T-helper 2 cell (primary cell): ENCODE data around the gene DLG2.

Experiments
- DNase-seq, 5 experiments: peaks; one replicate each; pipeline versions ENCODE4 v3.0.0 to v3.0.0-alpha.2; 2012 to 2022

DLG2 gene

GRCh38 chr11:83649528-83649855 is 1977.7 kb downstream of the DLG2 start:
- no peak for DNase-seq

- DNase-seq: no peak
Observed at GRCh38 chr11:83648610-83649527, 1978.3 kb downstream of the DLG2 start.

GRCh38 chr11:83645561-83645960 is 1981.6 kb downstream of the DLG2 start:
- DNase-seq: no peak

DNA sequence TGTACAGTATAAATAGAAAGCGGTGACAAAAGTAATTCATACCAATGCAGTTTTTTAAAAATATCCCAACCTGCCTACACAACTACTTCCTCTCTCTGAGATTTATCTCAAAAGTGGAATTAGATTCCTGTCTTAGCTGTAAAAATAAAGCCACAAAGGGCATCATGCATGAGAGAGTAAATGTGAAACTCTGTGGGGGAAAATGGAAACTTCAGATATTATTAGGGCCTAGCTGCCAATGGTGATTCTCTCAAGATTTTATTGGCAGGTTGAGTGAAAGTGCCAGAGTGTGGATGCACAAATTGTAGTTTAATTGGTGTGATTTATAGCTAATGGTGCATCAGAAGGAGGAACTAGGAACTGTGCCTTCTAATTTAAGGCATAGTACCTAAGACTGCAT is 1984.0 kb downstream of the DLG2 start:
- no peak for DNase-seq

DNA sequence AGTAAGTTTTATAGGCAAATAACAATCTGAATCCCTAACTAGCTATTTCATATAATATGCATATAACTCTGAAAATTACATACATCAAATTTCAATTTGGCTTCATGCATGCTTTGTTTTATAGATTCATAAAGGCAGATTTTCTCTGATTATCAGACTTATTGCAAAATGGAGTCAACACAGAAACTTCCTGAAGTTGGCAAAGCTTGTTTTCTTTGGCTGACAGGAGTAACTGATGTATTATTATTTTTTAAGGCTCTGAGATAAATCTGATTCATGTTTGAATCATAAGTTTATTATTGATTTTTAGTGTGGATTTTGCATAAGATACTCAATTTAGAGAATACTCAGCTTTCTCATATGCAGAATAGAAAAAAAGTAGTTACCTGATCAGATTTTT is 1984.6 kb downstream of the DLG2 start:
- DNase-seq: no peak

- no peak for DNase-seq
Observed at GRCh38 chr11:83641511-83641910, 1985.6 kb downstream of the DLG2 start.

DNA sequence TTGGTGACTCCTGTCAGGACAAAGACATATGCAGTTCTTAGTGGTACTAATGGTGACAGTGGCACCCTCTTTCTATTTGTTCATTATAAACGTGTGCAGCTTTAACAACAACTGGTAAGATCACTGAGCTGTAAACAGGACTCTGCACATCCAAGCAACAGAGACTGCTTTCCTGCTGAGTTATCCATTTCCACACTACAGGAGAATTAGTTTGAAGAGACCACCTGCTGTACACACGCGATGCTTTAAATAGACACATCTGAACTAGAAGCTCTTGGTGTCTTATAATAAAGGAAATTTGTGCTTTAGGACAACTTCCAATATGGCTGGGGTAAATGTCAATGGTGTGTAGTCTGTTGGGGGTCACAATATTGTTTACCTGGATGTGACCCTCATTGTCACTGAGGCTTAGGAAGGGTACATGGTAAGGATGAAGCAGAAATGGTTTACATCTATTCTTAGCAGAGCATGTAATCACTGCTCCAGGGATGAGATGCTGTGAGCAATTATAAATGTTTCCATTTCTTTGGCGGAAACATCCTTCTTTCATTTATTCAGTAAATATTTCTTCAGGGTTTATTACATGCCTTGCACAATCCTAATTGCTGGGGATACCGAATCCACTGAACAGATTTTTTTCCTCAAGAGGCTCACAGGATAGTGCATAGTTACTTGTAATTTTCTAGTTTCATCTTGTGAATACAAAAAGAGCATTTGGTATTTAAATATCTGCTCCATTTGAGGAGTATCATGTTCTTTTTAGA is 1987.0 kb downstream of the DLG2 start:
- no peak for DNase-seq

- DNase-seq: no peak
Observed at GRCh38 chr11:83635166-83635565, 1992.0 kb downstream of the DLG2 start.

DNA sequence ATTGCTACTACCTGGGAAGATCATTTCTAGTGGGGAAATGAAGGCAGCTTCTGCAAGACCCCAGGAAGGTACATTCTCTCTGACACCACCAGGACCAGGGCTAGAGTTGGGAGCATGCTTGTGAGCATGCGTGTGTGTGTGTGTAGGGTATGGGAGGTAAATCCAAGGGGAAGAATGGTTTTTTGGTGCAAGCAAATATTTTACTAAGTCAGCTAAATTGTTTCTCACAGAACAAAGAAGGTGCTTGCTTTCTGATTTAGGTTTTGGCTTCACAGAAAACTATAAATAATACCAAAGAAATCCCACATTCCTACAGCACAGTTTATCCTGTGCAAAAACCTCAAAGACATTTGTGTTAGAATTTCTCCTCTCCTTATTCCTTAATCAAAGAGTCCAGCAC is 1996.9 kb downstream of the DLG2 start:
- no peak for DNase-seq

DNA sequence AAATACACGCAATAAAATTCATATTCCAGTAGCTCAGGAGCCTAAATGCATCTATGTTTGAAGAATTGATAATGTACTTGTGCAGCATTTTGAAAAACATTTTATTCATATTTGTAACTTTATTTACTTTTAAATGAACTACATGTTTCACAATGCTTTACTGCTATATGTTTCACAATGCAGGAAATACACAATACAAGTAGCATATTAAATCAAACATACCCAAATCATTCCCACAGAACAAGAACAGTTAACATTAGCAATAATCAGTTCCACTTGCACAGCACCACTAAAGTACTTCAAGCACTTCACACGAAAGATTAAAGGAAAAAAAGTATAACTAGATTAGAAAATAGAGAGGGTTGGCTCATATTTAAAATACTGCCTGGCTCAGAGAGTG is 1997.4 kb downstream of the DLG2 start:
- DNase-seq: no peak

GRCh38 chr11:83628622-83629355 is 1998.4 kb downstream of the DLG2 start:
- no peak for DNase-seq

DNA sequence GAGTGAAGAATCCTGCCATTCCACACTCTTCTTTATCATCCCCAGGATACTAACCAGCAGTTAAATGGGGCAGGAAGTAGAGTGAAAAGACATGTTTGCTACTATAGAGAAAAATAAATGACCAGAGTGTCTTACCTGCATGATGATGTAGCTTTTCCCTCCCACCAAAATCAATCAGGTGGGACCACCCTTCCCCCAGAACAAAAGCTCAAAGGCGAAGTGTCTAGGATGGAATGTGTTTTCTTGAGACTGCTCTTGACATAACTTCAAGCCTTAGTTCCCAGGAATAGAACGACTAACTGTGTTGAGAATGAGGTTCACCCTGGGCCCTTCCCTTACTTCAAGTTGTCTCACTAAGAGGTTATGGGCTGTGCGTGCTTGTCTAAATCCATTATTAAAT is 2001.8 kb downstream of the DLG2 start:
- no peak for DNase-seq

DNA sequence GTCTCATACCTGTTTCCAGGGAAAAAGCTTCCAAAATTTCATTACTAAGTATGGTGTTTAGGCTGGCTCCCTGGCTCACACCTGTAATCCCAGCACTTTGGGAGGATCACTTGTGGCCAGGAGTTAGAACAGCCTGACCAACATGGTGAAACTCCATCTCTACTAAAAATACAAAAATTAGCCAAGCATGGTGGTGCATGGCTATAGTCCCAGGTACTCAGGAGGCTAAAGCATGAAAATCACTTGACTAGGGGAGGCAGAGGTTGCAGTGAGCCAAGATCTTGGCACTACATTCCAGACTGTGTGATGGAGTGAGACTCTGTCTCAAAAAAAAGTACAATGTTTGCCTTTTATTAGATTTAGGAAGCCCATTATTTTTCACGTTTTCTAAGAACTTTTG is 2009.5 kb downstream of the DLG2 start:
- DNase-seq: no peak

- no peak for DNase-seq
Observed at GRCh38 chr11:83613767-83614121, 2013.4 kb downstream of the DLG2 start.

DNA sequence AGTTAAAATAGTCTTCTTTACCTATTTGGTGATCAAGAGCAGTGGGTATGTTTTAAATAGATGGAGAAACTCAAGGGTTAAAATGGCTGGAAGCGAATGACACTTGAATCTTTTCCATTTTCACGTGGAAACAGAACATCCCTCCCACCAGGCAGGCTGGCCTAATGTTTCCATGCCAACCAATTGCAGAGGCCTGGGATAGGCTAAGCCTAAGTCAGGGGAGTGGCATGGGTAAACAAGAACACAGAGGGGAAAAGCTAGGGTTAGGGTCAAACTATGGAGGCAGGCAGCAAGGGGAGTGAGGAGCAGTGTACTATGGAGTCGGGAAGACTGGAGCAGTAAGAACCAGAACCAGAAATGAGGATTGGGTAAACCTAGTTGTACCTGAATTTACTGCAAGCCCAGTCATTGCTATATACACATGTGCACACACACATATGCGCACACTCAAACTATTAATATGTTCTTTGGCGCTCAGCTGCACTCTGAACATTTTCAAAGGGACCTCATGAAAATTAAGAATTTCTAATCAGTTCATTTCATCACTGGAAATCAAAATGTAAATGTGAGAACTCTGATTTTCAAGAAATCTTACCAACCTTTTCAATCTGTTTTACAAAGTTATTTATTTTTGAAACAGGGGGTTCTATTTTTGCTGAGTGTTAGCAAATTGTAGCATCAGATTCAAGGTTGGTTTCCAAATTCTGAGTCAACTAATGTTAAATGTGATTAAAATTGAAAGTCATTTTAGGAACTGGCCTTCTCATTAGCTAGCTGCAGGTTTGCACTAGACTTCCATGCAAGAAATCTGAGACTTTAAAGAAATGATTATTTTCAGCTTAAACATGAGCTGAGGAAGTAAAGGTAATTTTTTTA is 2014.0 kb downstream of the DLG2 start:
- peak in 1 of 5 experiments; percentile 55 for DNase-seq

DNA sequence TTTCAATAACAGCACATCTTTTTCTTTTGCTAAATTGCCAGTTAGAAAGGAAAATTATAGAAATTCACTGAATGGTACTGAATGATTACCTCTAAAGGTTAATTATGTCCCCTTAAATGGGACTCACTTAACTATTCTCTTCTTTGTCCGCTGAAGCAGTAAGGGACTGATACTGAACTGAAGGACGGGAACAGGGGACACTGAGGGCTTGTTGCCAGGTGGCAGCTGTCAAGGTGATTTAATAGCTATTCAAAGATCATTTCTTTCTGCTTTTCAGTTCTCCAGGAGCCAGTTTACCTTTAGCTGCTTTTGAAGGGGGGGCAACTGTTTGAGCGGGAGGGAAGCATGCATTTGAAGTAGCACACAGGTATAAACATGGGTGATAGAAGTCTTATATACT is 2015.5 kb downstream of the DLG2 start:
- DNase-seq: no peak

- DNase-seq: peak in 1 of 5 experiments; percentile 19
Observed at GRCh38 chr11:83611031-83611430, 2016.1 kb downstream of the DLG2 start.

DNA sequence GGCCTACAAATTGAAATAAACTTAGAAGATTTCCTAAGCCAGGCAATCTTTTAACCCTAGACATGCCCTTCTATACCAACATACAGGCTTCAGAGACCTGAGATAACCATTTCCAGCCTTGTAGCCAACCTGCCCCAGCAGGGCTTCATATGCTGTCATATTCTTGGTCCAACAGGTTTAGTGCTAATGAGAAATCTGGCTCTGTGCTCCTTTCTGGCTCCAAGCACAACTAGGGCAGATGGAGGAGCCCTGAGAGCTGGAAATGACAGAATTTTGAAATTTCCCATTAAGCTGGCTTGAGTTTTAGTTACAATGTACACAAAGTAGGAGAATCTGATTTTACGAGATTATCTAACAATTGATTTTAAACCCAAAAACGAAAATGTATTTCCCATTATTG is 2018.0 kb downstream of the DLG2 start:
- no peak for DNase-seq

DNA sequence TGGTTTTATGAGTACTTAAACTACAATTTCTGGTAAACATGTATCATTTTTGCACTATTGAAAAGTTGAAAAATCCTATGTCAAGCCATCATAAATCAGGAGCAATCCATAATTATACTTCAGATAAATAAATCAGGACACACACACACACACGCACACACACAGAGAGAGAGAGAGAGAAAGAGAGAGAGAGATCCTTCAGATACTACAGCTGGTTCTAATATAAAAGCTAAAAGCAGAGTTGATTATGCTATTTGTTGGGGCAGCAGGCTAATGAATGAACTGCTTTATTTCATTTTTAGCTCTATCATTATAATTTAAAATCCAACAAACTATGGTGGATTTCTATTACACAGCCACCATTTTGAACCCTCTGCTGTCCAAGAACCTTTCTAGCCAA is 2018.6 kb downstream of the DLG2 start:
- no peak for DNase-seq

GRCh38 chr11:83601914-83602527 is 2025.1 kb downstream of the DLG2 start:
- no peak for DNase-seq

DNA sequence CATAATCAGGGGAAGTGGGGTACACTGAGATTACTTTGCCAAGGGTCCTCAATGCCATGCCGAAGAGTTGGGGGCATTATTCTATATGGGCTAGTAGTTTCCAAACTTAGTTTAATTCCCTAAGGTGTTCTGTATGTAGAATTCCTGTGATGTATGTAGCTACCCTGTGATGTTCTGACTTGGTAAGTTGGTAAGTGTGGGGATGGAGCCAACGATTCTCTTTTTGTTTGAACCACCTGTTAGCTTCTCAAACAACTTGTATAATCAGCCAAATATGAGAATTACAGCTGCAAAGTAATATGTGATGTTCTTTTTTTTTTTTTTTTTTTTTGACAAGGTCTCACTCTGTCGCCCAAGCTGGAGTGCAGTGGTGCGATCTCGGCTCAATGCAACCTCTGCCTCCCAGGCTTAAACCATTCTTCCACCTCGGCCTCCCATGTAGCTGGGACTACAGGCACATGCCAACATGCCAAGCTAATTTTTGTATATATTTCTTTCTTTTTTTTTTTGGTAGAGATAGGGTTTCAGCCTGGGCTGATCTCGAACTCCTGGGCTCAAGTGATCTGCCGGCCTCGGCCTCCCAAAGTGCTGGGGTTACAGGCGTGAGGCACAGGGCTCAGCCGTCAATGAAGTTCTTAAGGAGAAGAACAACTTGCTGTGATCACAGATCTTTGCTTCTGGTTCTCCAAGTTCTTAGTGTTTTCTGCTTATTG is 2025.8 kb downstream of the DLG2 start:
- no peak for DNase-seq
